GM18526 (cell line): ENCODE measurements around the gene KRTAP12-2.
"Not testable (repeated sequence)": the region's sequence is repeated elsewhere in the genome, so short reads cannot be mapped to it uniquely, and the experiment has no call there.

Experiments
- POLR2A ChIP-seq: IDR thresholded peaks from 3 replicates; pipeline ENCODE4 v1.6.1; 2011; ENCODE audit not compliant: insufficient read length; ENCODE audit errors: extremely low read depth

KRTAP12-2 gene

GRCh38 chr21:44706706-44707581 is 40.2 kb upstream of the KRTAP12-2 start:
- TF ChIP-seq POLR2A, result no peak

- TF ChIP-seq POLR2A, result no peak
Observed at GRCh38 chr21:44706026-44706705, 39.4 kb upstream of the KRTAP12-2 start.

- TF ChIP-seq POLR2A, result no peak
Observed at GRCh38 chr21:44704636-44705001, 37.9 kb upstream of the KRTAP12-2 start.

GRCh38 chr21:44703731-44704635 is 37.3 kb upstream of the KRTAP12-2 start:
- no peak for TF ChIP-seq POLR2A

- no peak for TF ChIP-seq POLR2A
Observed at GRCh38 chr21:44702973-44703730, 36.4 kb upstream of the KRTAP12-2 start.

GRCh38 chr21:44702111-44702972 is 35.6 kb upstream of the KRTAP12-2 start:
- no peak for TF ChIP-seq POLR2A

- no peak for TF ChIP-seq POLR2A
Observed at GRCh38 chr21:44701541-44701940, 34.8 kb upstream of the KRTAP12-2 start.

- no peak for TF ChIP-seq POLR2A
Observed at GRCh38 chr21:44701023-44701400, 34.3 kb upstream of the KRTAP12-2 start.

- no peak for TF ChIP-seq POLR2A
Observed at GRCh38 chr21:44700101-44701022, 33.6 kb upstream of the KRTAP12-2 start.

GRCh38 chr21:44699502-44700001 is 32.8 kb upstream of the KRTAP12-2 start:
- no peak for TF ChIP-seq POLR2A

GRCh38 chr21:44697811-44698734 is 31.3 kb upstream of the KRTAP12-2 start:
- no peak for TF ChIP-seq POLR2A

- TF ChIP-seq POLR2A, result not testable (repeated sequence)
Observed at GRCh38 chr21:44697172-44697810, 30.6 kb upstream of the KRTAP12-2 start, which contains the start of gene KRTAP10-12. KRTAP10-12 (plus strand) TSS chr21:44697172; CDS start chr21:44697202, 30 bp downstream.
